Frontal cortex (tissue), 4 donors: ENCODE measurements around the gene WNT9A. TPM values are rescaled to one million over a fixed set of nuclear protein-coding genes. Genes with fewer than 3 reads are reported as not detected.

Experiments
- DNase-seq, 2 donors: peaks; one replicate each; pipeline ENCODE4 v3.0.0; 2012; ENCODE audit warnings: low spot score in 2 of 2
- FAIRE-seq: peaks from 2 replicates; lab custom pipeline; 2012; peaks lifted over from hg19 to GRCh38; lab: Jason Lieb, UNC
- total RNA-seq: library from RNA; depleted of rRNA; stranded (reverse); fragments of >200 nt; gene quantifications from one replicate; pipeline ENCODE4 v1.2.3, GENCODE V29; 2014
- donor health status: control.
- donor health status: control.
- donor health status: control.

WNT9A gene
- total RNA-seq, 1 donor from 2014 or later: 1.2 TPM

GRCh38 chr1:227901906-227902640, 45.7 kb downstream of the WNT9A start:
- no peak for FAIRE-seq

GRCh38 chr1:227901239-227901905, 46.4 kb downstream of the WNT9A start:
- FAIRE-seq: no peak
- no peak for DNase-seq

More at GRCh38 chr1:227901906-227902640, 45.7 kb downstream of the WNT9A start:
- no peak for DNase-seq

- FAIRE-seq (no peak), DNase-seq (no peak)
These were observed 47.1 kb downstream of the WNT9A start for GRCh38 chr1:227900571-227901051.

GRCh38 chr1:227899820-227900449, 47.8 kb downstream of the WNT9A start:
- no peak for DNase-seq
- no peak for FAIRE-seq

GRCh38 chr1:227899141-227899819, 48.5 kb downstream of the WNT9A start:
- no peak for DNase-seq
- FAIRE-seq: no peak

GRCh38 chr1:227898502-227899140, 49.1 kb downstream of the WNT9A start:
- DNase-seq: no peak
- FAIRE-seq: no peak

GRCh38 chr1:227897704-227898438, 49.9 kb downstream of the WNT9A start:
- DNase-seq: no peak
- FAIRE-seq: no peak

GRCh38 chr1:227896710-227897655, 50.7 kb downstream of the WNT9A start:
- FAIRE-seq: no peak
- DNase-seq: no peak

- DNase-seq (peak; percentile 56 to 63), FAIRE-seq (no peak)
These were observed 51.7 kb downstream of the WNT9A start for GRCh38 chr1:227895828-227896685.

- DNase-seq (no peak), FAIRE-seq (no peak)
These were observed 52.8 kb downstream of the WNT9A start for GRCh38 chr1:227894831-227895451.

GRCh38 chr1:227893949-227894721, 53.6 kb downstream of the WNT9A start:
- DNase-seq (no peak), FAIRE-seq (no peak)

GRCh38 chr1:227893300-227893948, 54.3 kb downstream of the WNT9A start:
- no peak for FAIRE-seq
- DNase-seq: no peak

- no peak for FAIRE-seq
- no peak for DNase-seq
These were observed 55.0 kb downstream of the WNT9A start for GRCh38 chr1:227892489-227893299.

GRCh38 chr1:227891955-227892488, 55.7 kb downstream of the WNT9A start:
- DNase-seq: no peak
- no peak for FAIRE-seq
